Measurements from ENCODE around the gene SRP9. TPM values are rescaled to one million over a fixed set of nuclear protein-coding genes. Genes with fewer than 3 reads are reported as not detected.

SRP9 gene
- polyA plus RNA-seq, 1 of the 3 experiments (the other 2 are of a cell fraction): 156 TPM

- H3K9ac ChIP-seq: no peak overlapping the region
- TF ChIP-seq GATA2 (CRISPR knock-in tag; IDR thresholded peaks at IDR 0.05) (no peak), ZBTB33 (IDR thresholded peaks at IDR 0.05; ENCODE audit: borderline replicate concordance, low read depth) (no peak), JUND (IDR thresholded peaks at IDR 0.05) (no peak), CTCF (IDR thresholded peaks at IDR 0.05) (no peak), SMC3 (IDR thresholded peaks at IDR 0.05; ENCODE audit: low read depth, low read length) (no peak), TEAD4 (IDR thresholded peaks at IDR 0.05; ENCODE audit: borderline replicate concordance, insufficient read depth) (no peak), RAD21 (IDR thresholded peaks at IDR 0.05; ENCODE audit: low read length) (no peak), GABPA (IDR thresholded peaks at IDR 0.05; ENCODE audit: low read depth) (no peak), FOSL2 (IDR thresholded peaks at IDR 0.05; ENCODE audit: borderline replicate concordance, low read depth) (no peak), FOXJ3 (CRISPR knock-in tag; IDR thresholded peaks at IDR 0.05) (no peak), ELF1 (IDR thresholded peaks at IDR 0.05) (no peak), NRF1 (IDR thresholded peaks at IDR 0.05; ENCODE audit: low read depth, low read length) (no peak), SIN3A (IDR thresholded peaks at IDR 0.05; ENCODE audit: borderline replicate concordance, low read depth, low read length) (no peak), MAX (IDR thresholded peaks at IDR 0.05; ENCODE audit: low read depth) (no peak), TAF1 (IDR thresholded peaks at IDR 0.05; ENCODE audit: borderline replicate concordance, low read depth, low read length) (no peak)
- no peak for DNase-seq
- H3K27ac ChIP-seq (ENCODE audit: low read depth in 2 of 2, low read length in 1 of 2): no peak overlapping the region
- WGBS (ENCODE audit: low lambda C conversion rate): 91% methylated on average over 5 of the region's 5 CpGs
- no peaks in the 10 kb centered on the region for H3K27me3 ChIP-seq (ENCODE audit: insufficient read depth)
- no peaks in the 10 kb centered on the region for H4K20me1 ChIP-seq (ENCODE audit: insufficient read depth)
- no peaks in the 10 kb centered on the region for H3K9me3 ChIP-seq
- H3K36me3 ChIP-seq (replicated peaks in 1 of 2; ENCODE audit: control insufficient read depth in 1 of 2, insufficient read depth in 2 of 2, low read length in 1 of 2): peaks cover 5 to 12% of the 10 kb centered on the region in 2 experiments
- H3K4me2 ChIP-seq: no peak overlapping the region
- POLR2A ChIA-PET: interaction anchor here (1.1 kb wide), 1 partner anchor 11 kb away, joined by 3 read pairs; the partner anchor contains the start of gene EPHX1
- H3K79me2 ChIP-seq (ENCODE audit: insufficient read depth): no peaks in the 10 kb centered on the region
- H2AFZ ChIP-seq (ENCODE audit: low read depth): no peak overlapping the region
- no peaks in the 10 kb centered on the region for H3K9me2 ChIP-seq
- peaks cover 3% of the 10 kb centered on the region for H3F3A ChIP-seq (replicated peaks; ENCODE audit: insufficient read depth)
- H3K4me3 ChIP-seq (ENCODE audit: low read depth in 2 of 2, low read length in 1 of 2): no peak overlapping the region
- CTCF ChIA-PET: no interaction called here
- peaks cover 14 to 16% of the 10 kb centered on the region in 2 experiments; a peak in 3 of 4 replicates for H3K4me1 ChIP-seq (ENCODE audit: control insufficient read depth in 1 of 2, insufficient read depth in 2 of 2, low read depth in 1 of 2, low read length in 1 of 2)
These were observed 43.0 kb downstream of the SRP9 start for GRCh38 chr1:225820522-225821120.

All from SK-N-SH (cell line).